Measurements from ENCODE around the gene CHRNA10.

DNA sequence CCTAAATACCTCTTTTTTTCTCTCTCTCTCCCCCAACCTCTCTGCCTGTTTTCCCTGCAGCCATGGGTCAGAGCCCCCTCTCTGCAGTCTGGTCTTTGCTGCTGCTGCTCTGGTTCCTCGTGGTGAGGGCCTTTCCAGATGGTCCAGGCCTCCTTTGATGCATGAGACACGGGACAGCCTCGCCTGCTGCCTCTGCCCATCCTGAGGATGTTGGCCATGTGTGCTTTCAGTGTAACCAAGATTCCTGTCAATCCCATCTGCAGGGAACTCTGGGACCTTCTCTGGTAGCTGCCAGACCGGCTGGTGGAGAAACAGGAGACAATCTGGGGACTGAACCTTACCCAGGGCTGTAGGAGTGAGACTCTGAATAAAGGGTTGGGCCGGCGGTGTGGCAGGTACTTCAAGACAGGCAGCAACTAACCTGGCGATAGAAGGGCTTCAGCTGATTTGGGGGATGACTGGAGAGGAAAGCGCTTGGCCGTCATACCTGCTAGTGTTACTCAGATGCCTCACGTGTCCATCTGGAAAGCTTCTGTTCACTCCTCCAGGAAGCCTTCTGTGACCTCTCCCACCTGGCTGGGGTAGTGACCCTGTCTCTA is 7.1 kb downstream of the CHRNA10 start:
- TF ChIP-seq POLR2AphosphoS5 (IDR thresholded peaks at IDR 0.05; ENCODE audit: borderline replicate concordance, low read depth, low read length) (no peak), EZH2 (IDR thresholded peaks at IDR 0.05) (no peak)

Measured in SK-N-MC (cell line).